Memory B cell (primary cell): ENCODE results near the gene PDCD6IP.

Source experiments
- ATAC-seq: fragments of 150-1000 bp; cut with Tn5 transposase; 2 replicates; pipeline ENCODE4 v1.10.0; 2021; ENCODE audit warnings: low read depth, mild to moderate bottlenecking, moderate library complexity
- DNase-seq, 2 donors: peaks; one replicate each; pipeline ENCODE4 v3.0.0; 2022; ENCODE audit warnings: low spot score in 2 of 2
- H3K27ac Mint-ChIP-seq: one replicate; pipeline ENCODE4 v1.8.0; 2022; ENCODE audit warnings: mild to moderate bottlenecking, moderate library complexity, mixed read lengths
- H3K27me3 Mint-ChIP-seq: one replicate; pipeline ENCODE4 v1.8.0; 2022; ENCODE audit warnings: mixed read lengths
- H3K36me3 Mint-ChIP-seq: one replicate; pipeline ENCODE4 v1.8.0; 2022; ENCODE audit warnings: mild to moderate bottlenecking, mixed read lengths
- H3K4me1 Mint-ChIP-seq: one replicate; pipeline ENCODE4 v1.8.0; 2022; ENCODE audit warnings: mixed read lengths
- H3K4me3 Mint-ChIP-seq: one replicate; pipeline ENCODE4 v1.8.0; 2022; ENCODE audit warnings: mild to moderate bottlenecking, moderate library complexity, mixed read lengths
- H3K9me3 Mint-ChIP-seq: one replicate; pipeline ENCODE4 v1.8.0; 2022; ENCODE audit warnings: mixed read lengths

The PDCD6IP gene

GRCh38 chr3:33882296-33882695 is 83.9 kb downstream of the PDCD6IP start:
- ATAC-seq (no peak), DNase-seq (no peak)
- Mint-ChIP-seq H3K27me3 (peaks cover 7% of the 10 kb centered on the region), H3K4me3 (no peak overlapping the region), H3K9me3 (no peaks in the 10 kb centered on the region), H3K27ac (no peak overlapping the region), H3K36me3 (no peaks in the 10 kb centered on the region), H3K4me1 (peaks cover 4% of the 10 kb centered on the region)

DNA sequence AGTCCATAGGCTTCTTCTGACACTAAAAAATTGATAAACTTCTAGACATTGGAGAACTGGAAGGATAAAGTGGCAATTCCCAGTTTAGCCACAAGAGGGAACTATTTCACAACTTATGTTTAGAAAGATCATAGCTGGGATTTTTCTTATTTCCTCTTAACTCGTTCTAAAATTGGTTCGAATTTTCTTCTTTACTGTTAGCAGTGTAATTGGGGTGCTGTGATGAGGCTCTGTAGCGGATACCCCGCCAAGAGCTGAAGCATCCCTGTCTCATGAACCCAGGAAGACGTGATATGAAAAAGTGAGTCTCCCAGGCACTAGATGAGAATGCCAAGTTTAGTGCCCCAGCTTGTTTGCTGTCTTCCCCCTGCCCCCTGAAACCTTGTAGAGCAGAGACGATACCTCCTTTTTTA is 85.1 kb downstream of the PDCD6IP start:
- ATAC-seq (peak; percentile 26), DNase-seq (peak; percentile 44 to 45)
- peaks cover 4% of the 10 kb centered on the region for H3K4me1 Mint-ChIP-seq
- H3K27ac Mint-ChIP-seq = no peak overlapping the region
- no peaks in the 10 kb centered on the region for H3K9me3 Mint-ChIP-seq
- no peaks in the 10 kb centered on the region for H3K36me3 Mint-ChIP-seq
- peaks cover 7% of the 10 kb centered on the region for H3K27me3 Mint-ChIP-seq
- peak overlapping the region; percentile 50 for H3K4me3 Mint-ChIP-seq

DNA sequence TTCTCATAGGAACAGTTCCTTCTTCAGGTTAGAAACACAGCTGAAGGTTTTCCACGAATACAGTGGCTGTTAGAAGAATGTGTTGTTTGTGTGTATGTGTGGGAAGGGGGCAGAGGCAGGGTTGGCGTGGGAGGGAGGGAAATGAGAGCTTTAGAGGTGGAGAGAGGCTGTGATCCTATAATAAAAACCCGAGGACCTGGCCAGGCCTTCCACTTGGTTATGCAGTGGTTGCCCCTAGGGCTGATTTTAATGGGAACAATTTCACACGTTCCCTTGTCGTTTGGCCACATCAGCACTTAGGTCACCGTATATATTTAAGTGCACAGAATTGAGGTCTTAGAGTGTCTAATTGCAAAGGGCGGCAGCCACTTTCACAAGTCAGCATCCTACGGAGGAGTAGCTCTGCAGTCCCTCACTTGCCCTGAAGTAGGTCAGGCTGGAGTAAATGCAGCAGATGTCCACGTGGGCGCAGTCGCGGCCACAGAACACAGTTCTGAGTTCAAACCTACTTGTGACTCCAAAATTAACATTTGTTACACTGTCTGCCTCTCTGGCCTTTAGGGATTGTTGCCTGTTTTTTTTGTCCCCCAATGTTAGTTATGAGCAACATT is 85.6 kb downstream of the PDCD6IP start:
- no peaks in the 10 kb centered on the region for H3K9me3 Mint-ChIP-seq
- DNase-seq (no peak), ATAC-seq (no peak)
- no peak overlapping the region for H3K4me3 Mint-ChIP-seq
- H3K4me1 Mint-ChIP-seq = peaks cover 4% of the 10 kb centered on the region
- H3K27ac Mint-ChIP-seq = no peak overlapping the region
- H3K36me3 Mint-ChIP-seq = no peaks in the 10 kb centered on the region
- peaks cover 7% of the 10 kb centered on the region for H3K27me3 Mint-ChIP-seq

DNA sequence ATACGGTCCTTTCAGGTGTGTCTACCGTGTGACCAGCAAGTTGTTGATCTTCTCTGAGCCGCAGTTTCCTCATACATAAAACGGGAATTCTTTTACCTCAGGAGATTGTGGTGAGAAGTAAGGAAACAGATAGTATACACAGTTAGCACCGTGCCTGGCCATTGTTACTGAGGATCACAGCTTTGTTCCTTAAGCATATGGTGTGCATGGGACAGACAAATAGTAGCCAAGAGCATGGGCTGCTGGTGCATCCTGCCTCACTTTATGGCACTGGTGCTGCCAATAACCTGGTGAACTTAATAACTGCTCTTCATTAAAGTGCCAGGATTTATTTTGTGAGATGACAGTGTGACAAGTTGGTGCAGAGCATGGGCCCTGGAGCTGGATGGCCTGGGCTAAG is 86.3 kb downstream of the PDCD6IP start:
- Mint-ChIP-seq H3K27ac (no peak overlapping the region), H3K36me3 (no peaks in the 10 kb centered on the region), H3K4me3 (no peak overlapping the region), H3K4me1 (peaks cover 4% of the 10 kb centered on the region), H3K9me3 (no peaks in the 10 kb centered on the region), H3K27me3 (peaks cover 7% of the 10 kb centered on the region)
- ATAC-seq = no peak
- no peak for DNase-seq

GRCh38 chr3:33885496-33885895 is 87.1 kb downstream of the PDCD6IP start:
- no peaks in the 10 kb centered on the region for H3K9me3 Mint-ChIP-seq
- peaks cover 7% of the 10 kb centered on the region for H3K27me3 Mint-ChIP-seq
- no peak for ATAC-seq
- H3K36me3 Mint-ChIP-seq = no peaks in the 10 kb centered on the region
- peaks cover 4% of the 10 kb centered on the region for H3K4me1 Mint-ChIP-seq
- no peak for DNase-seq
- H3K27ac Mint-ChIP-seq = no peak overlapping the region
- H3K4me3 Mint-ChIP-seq = no peak overlapping the region

- Mint-ChIP-seq H3K4me1 (peaks cover 4% of the 10 kb centered on the region), H3K27ac (no peak overlapping the region), H3K4me3 (no peak overlapping the region), H3K36me3 (no peaks in the 10 kb centered on the region), H3K27me3 (peaks cover 7% of the 10 kb centered on the region), H3K9me3 (no peaks in the 10 kb centered on the region)
- ATAC-seq (no peak), DNase-seq (no peak)
These were observed 87.6 kb downstream of the PDCD6IP start for GRCh38 chr3:33886015-33886414.

GRCh38 chr3:33887478-33887877 is 89.0 kb downstream of the PDCD6IP start:
- no peaks in the 10 kb centered on the region for H3K36me3 Mint-ChIP-seq
- H3K27ac Mint-ChIP-seq = no peak overlapping the region
- H3K27me3 Mint-ChIP-seq = peaks cover 7% of the 10 kb centered on the region
- DNase-seq (no peak), ATAC-seq (no peak)
- H3K4me1 Mint-ChIP-seq = peaks cover 6% of the 10 kb centered on the region
- H3K9me3 Mint-ChIP-seq = no peaks in the 10 kb centered on the region
- no peak overlapping the region for H3K4me3 Mint-ChIP-seq

DNA sequence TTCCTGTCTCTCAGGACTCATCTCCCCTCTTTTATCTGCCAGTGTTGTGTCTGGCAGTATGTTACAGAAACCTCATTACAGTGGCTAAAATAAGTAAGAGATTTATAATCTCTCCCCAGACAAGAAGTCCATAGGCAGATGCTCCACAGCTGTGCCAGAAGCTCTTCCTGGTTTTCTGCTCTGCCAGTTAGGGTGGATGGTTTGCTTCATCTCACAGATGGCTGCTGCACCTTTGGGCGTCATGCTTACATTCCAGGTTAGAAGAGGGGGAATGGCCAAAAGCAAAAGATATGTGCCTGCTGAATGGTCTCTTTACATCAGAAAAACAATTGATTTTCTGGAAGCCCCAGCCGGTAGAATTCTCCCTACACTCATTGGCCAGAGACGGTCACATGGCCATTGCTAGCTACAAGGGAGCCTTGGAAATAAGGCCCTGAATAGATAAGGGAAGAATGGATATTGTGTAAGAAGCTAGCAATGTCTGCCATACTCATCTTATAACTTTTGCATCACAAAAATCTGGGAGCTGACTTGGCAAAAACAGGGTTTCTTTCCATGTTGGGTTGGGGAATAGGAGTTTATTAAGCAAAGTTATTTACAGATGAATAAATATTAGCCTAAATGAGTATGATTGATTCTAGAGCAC is 91.1 kb downstream of the PDCD6IP start:
- H3K4me3 Mint-ChIP-seq = no peak overlapping the region

DNA sequence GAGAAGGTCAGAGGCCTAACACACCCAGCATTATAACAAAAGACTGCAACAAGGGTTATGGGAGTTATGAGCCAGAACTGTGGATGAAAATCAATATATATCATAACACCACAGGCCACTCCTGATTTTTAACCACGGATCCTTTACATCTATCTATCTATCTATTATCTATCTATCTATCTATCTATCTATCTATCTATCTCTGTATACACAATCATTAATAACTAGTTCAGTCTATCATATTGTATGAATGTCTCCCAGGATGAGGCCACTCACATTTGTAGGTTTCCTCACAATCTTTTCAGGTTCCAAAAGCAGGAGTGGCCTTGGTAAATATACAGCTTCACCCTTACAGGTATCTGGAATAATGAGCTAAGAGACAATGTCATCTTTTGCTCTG is 94.2 kb downstream of the PDCD6IP start:
- peaks cover 4% of the 10 kb centered on the region for H3K27me3 Mint-ChIP-seq
- no peak overlapping the region for H3K27ac Mint-ChIP-seq
- H3K9me3 Mint-ChIP-seq = no peaks in the 10 kb centered on the region
- ATAC-seq (no peak), DNase-seq (no peak)
- H3K36me3 Mint-ChIP-seq = no peaks in the 10 kb centered on the region
- no peak overlapping the region for H3K4me3 Mint-ChIP-seq
- peaks cover 3% of the 10 kb centered on the region for H3K4me1 Mint-ChIP-seq

More for the DNA sequence above, 91.1 kb downstream of the PDCD6IP start:
- Mint-ChIP-seq H3K4me1 (peaks cover 3% of the 10 kb centered on the region), H3K27ac (no peak overlapping the region), H3K36me3 (no peaks in the 10 kb centered on the region), H3K27me3 (peaks cover 7% of the 10 kb centered on the region), H3K9me3 (no peaks in the 10 kb centered on the region)
- no peak for DNase-seq
- no peak for ATAC-seq

DNA sequence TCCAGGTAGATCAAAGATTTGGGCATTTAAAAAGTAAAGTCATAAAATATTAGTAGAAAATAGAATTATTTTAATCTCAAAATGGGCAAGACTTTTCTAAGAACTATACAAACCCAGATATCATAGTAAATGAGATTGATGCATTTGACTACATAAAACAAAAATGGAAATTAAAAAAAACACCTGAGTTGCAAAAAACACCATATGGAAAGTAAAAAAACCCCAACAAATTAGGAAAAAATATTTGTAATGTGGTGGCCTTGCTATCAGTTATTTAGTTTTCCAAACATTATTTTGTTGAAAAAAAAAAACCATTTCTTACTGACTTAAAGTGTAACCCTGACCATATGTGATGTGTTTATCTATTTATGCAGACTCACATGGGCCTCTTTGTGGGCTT is 97.2 kb downstream of the PDCD6IP start:
- H3K4me3 Mint-ChIP-seq = no peak overlapping the region
- peaks cover 10% of the 10 kb centered on the region for H3K27me3 Mint-ChIP-seq
- no peak for DNase-seq
- H3K27ac Mint-ChIP-seq = no peak overlapping the region
- no peak for ATAC-seq
- H3K36me3 Mint-ChIP-seq = no peaks in the 10 kb centered on the region
- no peaks in the 10 kb centered on the region for H3K9me3 Mint-ChIP-seq
- peaks cover 3% of the 10 kb centered on the region for H3K4me1 Mint-ChIP-seq

GRCh38 chr3:33897306-33897705 is 98.9 kb downstream of the PDCD6IP start:
- Mint-ChIP-seq H3K27ac (no peak overlapping the region), H3K36me3 (no peaks in the 10 kb centered on the region), H3K27me3 (peaks cover 10% of the 10 kb centered on the region), H3K9me3 (no peaks in the 10 kb centered on the region), H3K4me1 (no peaks in the 10 kb centered on the region), H3K4me3 (no peak overlapping the region)
- DNase-seq (no peak), ATAC-seq (no peak)

DNA sequence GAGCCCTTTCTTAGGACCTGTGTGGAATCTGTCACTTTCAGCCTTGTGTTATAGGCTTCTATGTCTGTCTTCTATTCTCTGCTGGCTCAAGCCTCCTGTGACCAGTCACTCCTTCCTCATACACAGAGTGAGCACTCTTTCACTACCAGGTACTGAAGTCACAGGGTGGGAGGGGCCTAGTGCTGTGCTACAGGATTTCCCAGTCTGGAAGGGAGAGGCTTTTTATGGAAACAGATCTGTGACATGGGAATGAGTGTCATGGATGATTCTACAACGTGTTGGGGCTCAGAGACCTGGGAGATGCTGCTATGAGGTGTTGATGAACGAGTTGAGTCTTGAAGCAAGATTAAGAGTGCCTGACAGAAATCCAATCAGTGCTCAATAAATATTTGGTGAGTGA is 100.5 kb downstream of the PDCD6IP start:
- DNase-seq = no peak
- no peaks in the 10 kb centered on the region for H3K4me1 Mint-ChIP-seq
- H3K4me3 Mint-ChIP-seq = no peak overlapping the region
- no peak overlapping the region for H3K27ac Mint-ChIP-seq
- no peaks in the 10 kb centered on the region for H3K9me3 Mint-ChIP-seq
- H3K27me3 Mint-ChIP-seq = peaks cover 10% of the 10 kb centered on the region
- no peaks in the 10 kb centered on the region for H3K36me3 Mint-ChIP-seq
- ATAC-seq = no peak

DNA sequence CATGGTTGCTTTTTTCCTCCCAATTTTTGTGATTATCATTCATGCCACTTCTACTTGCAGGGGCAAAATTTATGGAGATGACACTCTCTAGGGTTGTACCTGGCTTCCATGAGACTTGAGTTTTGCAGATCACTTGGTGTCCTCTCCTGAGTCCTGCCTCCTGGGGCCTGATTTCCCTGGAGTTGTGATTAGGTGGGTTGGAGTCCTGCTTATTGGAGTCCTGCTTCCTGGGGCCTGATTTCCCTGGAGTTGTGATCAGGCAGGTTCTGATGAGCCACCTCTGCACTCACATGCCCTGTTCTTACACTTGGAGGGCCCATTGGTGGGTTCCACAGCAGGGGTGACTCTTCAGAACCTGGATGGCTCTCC is 102.0 kb downstream of the PDCD6IP start:
- H3K27me3 Mint-ChIP-seq = peaks cover 11% of the 10 kb centered on the region

DNA sequence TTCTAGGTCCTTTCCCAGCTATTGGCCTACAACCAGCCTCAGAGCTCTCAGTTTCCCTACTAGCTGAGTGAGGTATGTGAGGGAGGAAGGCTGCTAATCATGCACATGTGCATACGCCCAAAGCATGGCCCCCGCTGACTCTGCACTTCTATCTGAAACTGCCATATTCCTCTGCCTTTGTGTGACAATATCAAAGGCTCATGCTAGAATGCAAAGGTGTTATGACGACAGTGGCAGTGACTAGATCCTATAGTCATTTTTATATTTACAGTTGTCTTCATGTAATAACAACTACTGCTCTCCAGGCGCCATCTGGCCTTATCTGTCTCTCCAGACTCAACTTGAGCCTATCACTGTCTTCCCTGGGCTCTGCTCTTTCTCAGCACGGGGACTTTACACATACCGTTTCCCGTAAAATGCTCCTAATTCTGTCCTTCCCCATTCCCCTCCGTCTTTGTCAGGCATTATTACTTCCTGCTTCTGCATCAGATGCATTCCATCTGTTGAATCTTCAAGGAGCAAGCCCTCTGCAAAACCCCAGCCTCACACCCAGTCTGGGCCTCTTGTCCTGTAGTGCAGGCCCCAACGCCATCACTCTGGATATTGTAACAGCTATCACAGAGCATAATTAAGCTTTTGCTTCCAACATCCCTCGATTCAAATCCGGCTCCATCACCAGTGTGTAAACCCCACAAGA is 102.5 kb downstream of the PDCD6IP start:
- no peak for ATAC-seq
- peaks cover 13% of the 10 kb centered on the region for H3K27me3 Mint-ChIP-seq
- no peak for DNase-seq
- no peak overlapping the region for H3K27ac Mint-ChIP-seq
- no peaks in the 10 kb centered on the region for H3K36me3 Mint-ChIP-seq
- H3K9me3 Mint-ChIP-seq = no peaks in the 10 kb centered on the region
- no peak overlapping the region for H3K4me3 Mint-ChIP-seq
- H3K4me1 Mint-ChIP-seq = no peaks in the 10 kb centered on the region

More for the DNA sequence above, 102.0 kb downstream of the PDCD6IP start:
- H3K27ac Mint-ChIP-seq = no peak overlapping the region
- ATAC-seq (no peak), DNase-seq (no peak)
- H3K36me3 Mint-ChIP-seq = no peaks in the 10 kb centered on the region
- no peaks in the 10 kb centered on the region for H3K9me3 Mint-ChIP-seq
- H3K4me1 Mint-ChIP-seq = no peaks in the 10 kb centered on the region
- no peak overlapping the region for H3K4me3 Mint-ChIP-seq
